Suprapubic skin (tissue), 4 donors: ENCODE measurements around the gene LEF1. TPM values are rescaled to one million over a fixed set of nuclear protein-coding genes. Genes with fewer than 3 reads are reported as not detected.

Experiments used
- DNase-seq, 2 donors: peaks; one replicate each; pipeline ENCODE4 v3.0.0-alpha.2; 2019; ENCODE audit warnings: low spot score in 2 of 2
- H3K27ac ChIP-seq: fragments of 200-600 bp; sonication (generic); one replicate; pipeline ENCODE4 v1.5.1; 2019
- H3K27me3 ChIP-seq: fragments of 200-600 bp; sonication (generic); one replicate; pipeline ENCODE4 v1.5.1; 2019
- H3K36me3 ChIP-seq: fragments of 200-600 bp; sonication (generic); one replicate; pipeline ENCODE4 v1.5.1; 2019
- H3K4me1 ChIP-seq: fragments of 200-600 bp; sonication (generic); one replicate; pipeline ENCODE4 v1.5.1; 2019
- H3K4me3 ChIP-seq: fragments of 200-600 bp; sonication (generic); one replicate; pipeline ENCODE4 v1.5.1; 2019; ENCODE audit warnings: mild to moderate bottlenecking
- H3K9me3 ChIP-seq: fragments of 200-600 bp; sonication (generic); one replicate; pipeline ENCODE4 v1.5.1; 2019
- EP300 ChIP-seq: sonication (generic); formaldehyde crosslinking; IDR thresholded peaks from one replicate; pipeline ENCODE4 v1.6.1; 2017; ENCODE audit warnings: antibody characterized with exemption
- POLR2A ChIP-seq, 2 donors: fragments of 450-650 bp; IDR thresholded peaks; one replicate each; pipeline ENCODE4 v1.6.1; 2017; ENCODE audit warnings: antibody characterized with exemption in 2 of 2, mild to moderate bottlenecking in 2 of 2, moderate library complexity in 2 of 2
- POLR2AphosphoS5 ChIP-seq, 3 donors: sonication (generic); formaldehyde crosslinking; IDR thresholded peaks; one replicate each; pipeline ENCODE4 v1.6.1; 2017; ENCODE audit warnings: antibody characterized with exemption in 3 of 3
- WGBS: methylation state at CpG from one replicate; pipeline ENCODE4 v1.1.5; 2018; 5-methylcytosine and 5-hydroxymethylcytosine counted together
- total RNA-seq, 4 donors: library from RNA; depleted of rRNA; stranded (reverse); fragments of >200 nt; gene quantifications; one replicate each; pipeline ENCODE4 v1.1.0, GENCODE V29; 2016
- TF ChIP-seq, protein P1 (sequence below), 2 donors: fragments of 200-600 bp in 1 of 2; fragments of 450-650 bp in 1 of 2; sonication (generic) in 1 of 2; IDR thresholded peaks; one replicate each; pipeline ENCODE4 v1.5.1; 2016 to 2019; ENCODE audit warnings: antibody characterized with exemption in 2 of 2, mild to moderate bottlenecking in 1 of 2, moderate library complexity in 1 of 2

Gene LEF1
- total RNA-seq, 4 donors from 2014 or later = 7.2 to 23.4 (median 14.5) TPM

DNA sequence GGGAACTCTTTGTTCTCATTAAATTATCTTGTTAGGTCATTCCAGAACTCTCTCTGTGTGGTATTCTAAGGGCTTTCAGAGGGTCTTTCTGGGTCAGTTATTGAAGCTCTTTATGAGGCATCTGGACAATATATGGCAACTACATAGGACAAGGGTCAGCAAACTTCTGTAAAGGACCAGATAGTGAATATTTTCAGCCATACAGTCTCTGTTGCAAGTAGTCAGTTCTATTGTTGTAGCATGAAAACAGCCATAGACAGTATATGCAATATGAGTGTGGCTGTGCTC lies 143.9 kb downstream of the LEF1 start:
- no peak for DNase-seq
- H3K4me1 ChIP-seq = no peaks in the 10 kb centered on the region
- TF ChIP-seq EP300 (no peak), POLR2A (IDR thresholded peaks at IDR 0.05) (no peak), POLR2AphosphoS5 (IDR thresholded peaks at IDR 0.05) (no peak)
- TF ChIP-seq, protein P1, sequence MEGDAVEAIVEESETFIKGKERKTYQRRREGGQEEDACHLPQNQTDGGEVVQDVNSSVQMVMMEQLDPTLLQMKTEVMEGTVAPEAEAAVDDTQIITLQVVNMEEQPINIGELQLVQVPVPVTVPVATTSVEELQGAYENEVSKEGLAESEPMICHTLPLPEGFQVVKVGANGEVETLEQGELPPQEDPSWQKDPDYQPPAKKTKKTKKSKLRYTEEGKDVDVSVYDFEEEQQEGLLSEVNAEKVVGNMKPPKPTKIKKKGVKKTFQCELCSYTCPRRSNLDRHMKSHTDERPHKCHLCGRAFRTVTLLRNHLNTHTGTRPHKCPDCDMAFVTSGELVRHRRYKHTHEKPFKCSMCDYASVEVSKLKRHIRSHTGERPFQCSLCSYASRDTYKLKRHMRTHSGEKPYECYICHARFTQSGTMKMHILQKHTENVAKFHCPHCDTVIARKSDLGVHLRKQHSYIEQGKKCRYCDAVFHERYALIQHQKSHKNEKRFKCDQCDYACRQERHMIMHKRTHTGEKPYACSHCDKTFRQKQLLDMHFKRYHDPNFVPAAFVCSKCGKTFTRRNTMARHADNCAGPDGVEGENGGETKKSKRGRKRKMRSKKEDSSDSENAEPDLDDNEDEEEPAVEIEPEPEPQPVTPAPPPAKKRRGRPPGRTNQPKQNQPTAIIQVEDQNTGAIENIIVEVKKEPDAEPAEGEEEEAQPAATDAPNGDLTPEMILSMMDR (IDR thresholded peaks at IDR 0.05) = no peak
- H3K9me3 ChIP-seq = no peaks in the 10 kb centered on the region
- no peak overlapping the region for H3K4me3 ChIP-seq
- no peaks in the 10 kb centered on the region for H3K27me3 ChIP-seq
- H3K27ac ChIP-seq = no peak overlapping the region
- H3K36me3 ChIP-seq = peaks cover 84% of the 10 kb centered on the region

DNA sequence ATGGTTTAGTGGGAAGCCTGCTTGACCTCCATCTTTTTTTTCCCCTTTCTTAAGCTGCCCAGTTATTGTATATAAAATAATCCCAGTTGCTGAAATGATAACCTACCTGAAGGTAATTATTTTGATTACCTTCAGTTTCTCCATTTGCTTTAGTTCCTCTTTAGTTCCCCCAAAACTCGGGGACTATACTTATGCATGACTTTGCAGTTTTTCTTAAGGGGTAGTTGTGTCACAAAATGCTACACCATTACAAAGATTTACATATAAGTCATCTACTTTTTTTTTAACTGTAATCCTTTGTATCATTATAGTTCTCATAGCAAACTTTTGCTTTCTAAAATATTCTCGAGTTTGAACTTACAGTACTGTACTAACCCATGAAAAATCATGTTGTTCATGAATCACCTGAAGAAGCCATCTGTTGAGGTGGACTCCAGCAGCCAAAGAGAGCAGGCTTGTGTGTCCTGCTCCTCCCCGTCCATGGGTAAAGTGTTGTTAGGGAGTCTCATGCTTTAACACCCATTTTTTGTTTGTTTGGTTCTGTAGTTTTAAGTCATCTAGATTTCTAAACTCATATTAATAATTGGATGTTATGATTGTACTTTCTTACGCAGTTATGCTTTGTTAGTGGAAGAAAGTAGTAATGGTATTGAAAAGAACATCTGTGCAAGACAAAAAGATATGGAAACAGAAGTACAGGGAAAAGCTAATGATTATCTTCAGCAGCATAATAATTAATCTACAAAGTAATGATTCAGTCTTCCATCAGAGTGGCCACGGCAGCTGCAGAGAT lies 144.5 kb downstream of the LEF1 start:
- TF ChIP-seq POLR2A (IDR thresholded peaks at IDR 0.05) = no peak
- TF ChIP-seq POLR2AphosphoS5 (IDR thresholded peaks at IDR 0.05) = no peak
- TF ChIP-seq, protein P1 (IDR thresholded peaks at IDR 0.05) = no peak
- TF ChIP-seq EP300 = no peak
- no peak for DNase-seq
- no peaks in the 10 kb centered on the region for H3K27me3 ChIP-seq
- H3K9me3 ChIP-seq = no peaks in the 10 kb centered on the region
- peaks cover 83% of the 10 kb centered on the region for H3K36me3 ChIP-seq
- H3K27ac ChIP-seq = no peak overlapping the region
- WGBS = 92% methylated on average over 5 of the region's 5 CpGs
- no peak overlapping the region for H3K4me3 ChIP-seq
- H3K4me1 ChIP-seq = no peaks in the 10 kb centered on the region

DNA sequence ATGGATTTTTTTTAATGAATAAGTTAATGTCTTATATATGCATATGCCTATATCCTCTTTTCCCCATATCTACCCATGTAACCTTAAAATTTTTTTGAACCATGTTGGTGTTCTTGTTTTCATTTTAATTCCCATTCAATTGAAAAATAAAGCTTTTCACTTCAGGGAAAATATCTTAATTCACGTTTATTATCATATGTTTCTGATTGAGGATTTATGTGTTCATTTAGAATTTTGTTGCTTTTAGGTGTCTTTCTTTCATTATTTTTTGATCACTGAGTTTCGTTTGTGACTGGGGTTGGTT lies 149.9 kb downstream of the LEF1 start:
- no peaks in the 10 kb centered on the region for H3K27me3 ChIP-seq
- TF ChIP-seq POLR2A (IDR thresholded peaks at IDR 0.05) (no peak), EP300 (no peak), POLR2AphosphoS5 (IDR thresholded peaks at IDR 0.05) (no peak)
- TF ChIP-seq, protein P1 (IDR thresholded peaks at IDR 0.05) = no peak
- 56% methylated on average over 2 of the region's 2 CpGs for WGBS
- H3K9me3 ChIP-seq = no peaks in the 10 kb centered on the region
- no peak overlapping the region for H3K27ac ChIP-seq
- no peak overlapping the region for H3K4me3 ChIP-seq
- peaks cover 5% of the 10 kb centered on the region for H3K4me1 ChIP-seq
- peaks cover 63% of the 10 kb centered on the region for H3K36me3 ChIP-seq
- no peak for DNase-seq

DNA sequence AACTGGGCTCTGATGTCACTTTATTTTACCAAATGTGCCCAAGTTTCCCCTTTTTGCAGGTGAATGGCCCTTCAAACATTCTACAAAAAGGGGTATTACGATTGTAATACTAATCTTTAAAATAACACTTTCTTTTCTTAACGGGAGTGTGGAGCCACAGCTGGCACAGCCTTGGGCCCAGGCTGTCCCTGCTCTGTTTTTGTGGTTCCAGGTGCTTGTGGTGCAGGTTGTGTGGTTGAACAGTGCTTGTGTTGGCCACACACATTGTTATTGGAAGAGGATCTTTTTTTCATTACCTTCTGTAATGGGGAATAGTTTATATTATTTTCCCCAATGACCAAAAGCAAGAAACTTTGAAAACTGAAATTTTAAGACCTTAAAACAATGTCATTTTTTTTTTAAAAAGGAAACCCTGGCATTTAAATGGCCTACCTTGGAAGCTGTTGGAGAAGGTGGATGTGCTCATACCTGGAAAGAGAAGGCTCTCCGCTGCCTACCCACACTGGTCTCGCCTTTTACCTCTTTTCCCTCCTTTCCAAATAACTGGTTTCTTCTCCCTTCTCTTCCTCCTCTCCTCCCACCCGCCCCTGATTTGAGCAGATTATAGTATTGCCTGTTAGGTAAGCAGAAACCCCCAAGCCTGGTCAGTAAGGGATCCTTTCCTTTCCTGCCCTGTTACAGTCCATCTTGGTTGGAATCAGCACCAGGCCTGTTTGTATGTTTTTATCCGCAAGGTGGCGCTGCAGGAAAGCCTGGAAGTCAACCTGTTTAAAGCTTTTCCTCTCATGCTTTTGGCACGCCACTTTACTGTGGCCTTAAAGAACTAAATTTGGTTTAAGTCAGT lies 150.5 kb downstream of the LEF1 start:
- no peaks in the 10 kb centered on the region for H3K9me3 ChIP-seq
- H3K4me1 ChIP-seq = peaks cover 5% of the 10 kb centered on the region
- WGBS = 45% methylated on average over 8 of the region's 8 CpGs
- DNase-seq = peak; percentile 84 to 87
- no peak overlapping the region for H3K27ac ChIP-seq
- no peak overlapping the region for H3K4me3 ChIP-seq
- H3K36me3 ChIP-seq = peaks cover 58% of the 10 kb centered on the region
- no peaks in the 10 kb centered on the region for H3K27me3 ChIP-seq
- TF ChIP-seq, protein P1 (IDR thresholded peaks at IDR 0.05) = peak; percentile 75 to 78
- no peak for TF ChIP-seq EP300

DNA sequence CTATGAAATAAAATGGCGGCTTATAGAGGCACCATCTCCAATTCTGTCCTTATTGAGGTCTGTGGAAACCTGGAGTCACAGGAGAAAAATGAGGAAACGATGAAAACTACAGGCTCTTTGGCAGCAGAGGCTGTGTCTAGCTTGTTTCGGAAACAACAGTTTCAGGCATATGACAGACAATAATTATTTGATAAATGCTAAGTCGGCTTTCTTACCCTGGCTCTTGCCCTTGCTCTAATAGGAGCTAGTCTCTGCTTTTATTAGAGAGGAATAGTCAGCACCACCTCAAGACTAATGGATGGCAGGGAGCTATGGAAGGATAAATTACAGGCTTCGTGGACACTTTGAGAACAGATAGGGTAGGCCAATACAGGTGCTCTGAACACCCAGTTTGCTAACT lies 154.8 kb downstream of the LEF1 start:
- WGBS = 96% methylated on average over 5 of the region's 5 CpGs
- Histone ChIP-seq H3K4me1 (peaks cover 5% of the 10 kb centered on the region), H3K4me3 (no peak overlapping the region), H3K27me3 (no peaks in the 10 kb centered on the region), H3K27ac (no peak overlapping the region), H3K9me3 (no peaks in the 10 kb centered on the region), H3K36me3 (peaks cover 36% of the 10 kb centered on the region)
- DNase-seq = no peak
- TF ChIP-seq, protein P1 (IDR thresholded peaks at IDR 0.05) = no peak
- TF ChIP-seq POLR2AphosphoS5 (IDR thresholded peaks at IDR 0.05) = no peak
- no peak for TF ChIP-seq POLR2A (IDR thresholded peaks at IDR 0.05)
- no peak for TF ChIP-seq EP300
